Gastrocnemius medialis (tissue), 4 donors: ENCODE measurements around the gene FNDC3B. TPM values are rescaled to one million over a fixed set of nuclear protein-coding genes. Genes with fewer than 3 reads are reported as not detected.

Source experiments
- ATAC-seq, 2 donors: fragments of 150-250 bp; one replicate each; pipeline ENCODE4 v1.9.1; 2016
- DNase-seq, 2 donors: peaks; one replicate each; pipeline ENCODE4 v3.0.0-alpha.2; 2019
- H3K27ac ChIP-seq, 4 donors: fragments of 200-600 bp; sonication (generic); 1 replicate in 1 of 4; 2 replicates in 3 of 4; pipeline ENCODE4 v1.5.1; 2016 to 2018; ENCODE audit warnings: mild to moderate bottlenecking in 2 of 4, moderate library complexity in 1 of 4
- H3K27me3 ChIP-seq, 3 donors: fragments of 200-600 bp; sonication (generic) in 2 of 3; 1 replicate in 1 of 3; 2 replicates in 2 of 3; pipeline versions ENCODE4 v1.5.1 to v1.6.0; 2016 to 2019; ENCODE audit warnings: mild to moderate bottlenecking in 1 of 3, moderate library complexity in 1 of 3
- H3K36me3 ChIP-seq, 2 donors: fragments of 200-600 bp; sonication (generic) in 1 of 2; one replicate each; pipeline ENCODE4 v1.5.1; 2017 to 2018
- H3K4me1 ChIP-seq, 2 donors: fragments of 200-600 bp; sonication (generic) in 1 of 2; one replicate each; pipeline ENCODE4 v1.5.1; 2016 to 2017; ENCODE audit warnings: mild to moderate bottlenecking in 2 of 2
- H3K4me3 ChIP-seq, 4 donors: fragments of 200-600 bp; sonication (generic) in 3 of 4; 1 replicate in 1 of 4; 2 replicates in 3 of 4; pipeline ENCODE4 v1.5.1; 2016 to 2019; ENCODE audit warnings: mild to moderate bottlenecking in 2 of 4
- H3K9me3 ChIP-seq, 3 donors: fragments of 200-600 bp; sonication (generic) in 2 of 3; 1 replicate in 1 of 3; 2 replicates in 2 of 3; pipeline ENCODE4 v1.5.1; 2016 to 2019
- POLR2A ChIP-seq, 2 donors: fragments of 450-650 bp; IDR thresholded peaks; one replicate each; pipeline ENCODE4 v1.6.1; 2017; ENCODE audit warnings: antibody characterized with exemption in 2 of 2, mild to moderate bottlenecking in 2 of 2, moderate library complexity in 2 of 2
- in situ Hi-C, 4 donors: fragments of 200-750 bp; cut with MboI; loops; one replicate each; pipeline versions ENCODE4 v1.15.0 to v1.8.0; 2017; ENCODE audit warnings: low sequenced_read_pairs in 4 of 4
- intact Hi-C: fragments of 100-400 bp; cut with DNase I; formaldehyde crosslinking; loops from one replicate; pipeline ENCODE4 v1.15.1; 2023; ENCODE audit warnings: low total_unique reads
- total RNA-seq, 4 donors: library from RNA; depleted of rRNA; stranded (reverse); fragments of >200 nt; gene quantifications; one replicate each; pipeline versions ENCODE4 v1.1.0 to v1.2.3, GENCODE V29; 2016
- TF ChIP-seq, protein P1 (sequence below), 5 experiments: fragments of 450-650 bp in 3 of 5; fragments of 200-600 bp in 2 of 5; sonication (generic) in 2 of 5; IDR thresholded peaks in 4 of 5; conservative IDR thresholded peaks in 1 of 5; 1 replicate in 4 of 5; 2 replicates in 1 of 5; pipeline ENCODE4 v1.5.1; 2016 to 2019; ENCODE audit warnings: antibody characterized with exemption in 5 of 5, mild to moderate bottlenecking in 3 of 5, moderate library complexity in 3 of 5

The FNDC3B gene
- total RNA-seq, 4 donors from 2014 or later, result 42.5 to 110 (median 74.2) TPM

GRCh38 chr3:172118019-172118418, 78.6 kb downstream of the FNDC3B start:
- Histone ChIP-seq H3K4me3 (no peak overlapping the region), H3K27ac (no peak overlapping the region), H3K4me1 (no peaks in the 10 kb centered on the region), H3K36me3 (peaks cover 0 to 38% of the 10 kb centered on the region in 2 donors), H3K27me3 (no peaks in the 10 kb centered on the region), H3K9me3 (no peaks in the 10 kb centered on the region)
- ATAC-seq (no peak), DNase-seq (no peak)
- no peak for TF ChIP-seq POLR2A (IDR thresholded peaks at IDR 0.05)
- TF ChIP-seq, protein P1, sequence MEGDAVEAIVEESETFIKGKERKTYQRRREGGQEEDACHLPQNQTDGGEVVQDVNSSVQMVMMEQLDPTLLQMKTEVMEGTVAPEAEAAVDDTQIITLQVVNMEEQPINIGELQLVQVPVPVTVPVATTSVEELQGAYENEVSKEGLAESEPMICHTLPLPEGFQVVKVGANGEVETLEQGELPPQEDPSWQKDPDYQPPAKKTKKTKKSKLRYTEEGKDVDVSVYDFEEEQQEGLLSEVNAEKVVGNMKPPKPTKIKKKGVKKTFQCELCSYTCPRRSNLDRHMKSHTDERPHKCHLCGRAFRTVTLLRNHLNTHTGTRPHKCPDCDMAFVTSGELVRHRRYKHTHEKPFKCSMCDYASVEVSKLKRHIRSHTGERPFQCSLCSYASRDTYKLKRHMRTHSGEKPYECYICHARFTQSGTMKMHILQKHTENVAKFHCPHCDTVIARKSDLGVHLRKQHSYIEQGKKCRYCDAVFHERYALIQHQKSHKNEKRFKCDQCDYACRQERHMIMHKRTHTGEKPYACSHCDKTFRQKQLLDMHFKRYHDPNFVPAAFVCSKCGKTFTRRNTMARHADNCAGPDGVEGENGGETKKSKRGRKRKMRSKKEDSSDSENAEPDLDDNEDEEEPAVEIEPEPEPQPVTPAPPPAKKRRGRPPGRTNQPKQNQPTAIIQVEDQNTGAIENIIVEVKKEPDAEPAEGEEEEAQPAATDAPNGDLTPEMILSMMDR (IDR thresholded peaks at IDR 0.05 in 4 of 5, conservative IDR thresholded peaks at IDR 0.05 in 1 of 5), result no peak
- intact Hi-C loops, result no loop called here
- in situ Hi-C loops, result no loop called here

DNA sequence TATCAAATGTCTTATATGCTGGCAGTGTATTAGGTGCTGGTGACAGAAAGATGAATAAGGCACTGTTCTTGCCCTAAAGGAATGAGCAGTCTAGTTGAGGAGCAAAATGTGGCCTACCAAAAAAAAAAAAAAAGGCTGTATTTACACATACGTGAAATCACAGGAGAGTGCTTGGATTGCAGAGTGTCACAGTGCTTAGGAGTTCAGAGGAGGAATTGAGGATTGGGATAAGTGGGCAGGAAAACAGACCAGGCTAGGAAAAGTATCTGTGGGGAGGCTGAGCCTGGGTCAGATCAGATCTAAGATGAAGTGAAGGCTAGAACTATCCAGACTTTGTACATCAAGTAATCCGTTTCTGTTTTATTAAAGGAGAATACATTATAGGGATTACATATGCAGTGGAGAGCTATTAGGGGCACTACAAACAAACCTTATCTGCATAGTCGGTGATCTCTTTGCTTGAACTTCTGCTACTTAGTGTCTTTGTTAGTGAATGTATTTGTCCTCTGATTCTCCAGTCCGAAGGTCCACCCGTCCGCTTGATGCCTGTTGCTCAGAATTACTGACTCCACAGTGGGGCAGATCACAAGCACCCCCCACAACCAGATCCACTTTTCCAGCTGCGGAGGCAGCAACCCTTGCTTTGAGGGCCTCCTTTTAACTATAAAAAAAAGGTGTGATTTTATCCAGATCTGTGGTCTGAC, 80.0 kb downstream of the FNDC3B start:
- peaks cover 6 to 10% of the 10 kb centered on the region in 2 donors for H3K4me1 ChIP-seq
- no peak for DNase-seq
- TF ChIP-seq POLR2A (IDR thresholded peaks at IDR 0.05), result no peak
- TF ChIP-seq, protein P1 (IDR thresholded peaks at IDR 0.05 in 4 of 5, conservative IDR thresholded peaks at IDR 0.05 in 1 of 5), result no peak
- in situ Hi-C loops, result no loop called here
- intact Hi-C loops, result no loop called here
- H3K4me3 ChIP-seq, result no peak overlapping the region
- peak overlapping the region in 1 of 4 donors; percentile 17 for H3K27ac ChIP-seq
- H3K27me3 ChIP-seq, result no peaks in the 10 kb centered on the region
- H3K36me3 ChIP-seq, result peaks cover 0 to 25% of the 10 kb centered on the region in 2 donors
- H3K9me3 ChIP-seq, result no peaks in the 10 kb centered on the region
- ATAC-seq, result no peak

GRCh38 chr3:172120912-172121311, 81.5 kb downstream of the FNDC3B start:
- TF ChIP-seq, protein P1 (IDR thresholded peaks at IDR 0.05 in 4 of 5, conservative IDR thresholded peaks at IDR 0.05 in 1 of 5), result no peak
- no peak for TF ChIP-seq POLR2A (IDR thresholded peaks at IDR 0.05)
- Histone ChIP-seq H3K4me1 (peaks cover 20 to 23% of the 10 kb centered on the region in 2 donors), H3K9me3 (no peaks in the 10 kb centered on the region), H3K36me3 (peaks cover 0 to 10% of the 10 kb centered on the region in 2 donors), H3K4me3 (no peak overlapping the region), H3K27me3 (no peaks in the 10 kb centered on the region), H3K27ac (no peak overlapping the region)
- no peak for DNase-seq
- intact Hi-C loops (no loop called here), in situ Hi-C loops (no loop called here)
- ATAC-seq, result no peak

GRCh38 chr3:172121981-172122380, 82.6 kb downstream of the FNDC3B start:
- TF ChIP-seq, protein P1 (IDR thresholded peaks at IDR 0.05 in 4 of 5, conservative IDR thresholded peaks at IDR 0.05 in 1 of 5), result no peak
- no peak for TF ChIP-seq POLR2A (IDR thresholded peaks at IDR 0.05)
- Histone ChIP-seq H3K4me3 (no peak overlapping the region), H3K27ac (peak overlapping the region in 2 of 4 donors; percentile 8 to 25), H3K4me1 (peaks cover 29 to 32% of the 10 kb centered on the region in 2 donors), H3K9me3 (no peaks in the 10 kb centered on the region), H3K36me3 (no peaks in the 10 kb centered on the region), H3K27me3 (no peaks in the 10 kb centered on the region)
- intact Hi-C loops (no loop called here), in situ Hi-C loops (no loop called here)
- no peak for DNase-seq
- no peak for ATAC-seq
